Activated CD4-positive, alpha-beta memory T cell treated with anti-CD3 and anti-CD28 coated beads, Interleukin-2, amount 10 ng/mL, durations not matched to agents 7 days and 5 days (primary cell): ENCODE data around the gene ENDOD1. TPM values are rescaled to one million over a fixed set of nuclear protein-coding genes. Genes with fewer than 3 reads are reported as not detected.

Source experiments
- CTCF ChIA-PET: fragments of 350-600 bp; sonication (Branson Sonifier 250); formaldehyde crosslinking; loops from one replicate; lab custom pipeline; 2021; ENCODE audit warnings: antibody characterized with exemption, inconsistent platforms; lab: Charles Lee
- POLR2A ChIA-PET: fragments of 350-600 bp; sonication (Branson Sonifier 250); formaldehyde crosslinking; loops from one replicate; lab custom pipeline; 2021; ENCODE audit warnings: antibody characterized with exemption; lab: Charles Lee
- DNase-seq: peaks from one replicate; pipeline ENCODE4 v3.0.0-alpha.2; 2020
- H3K27ac Mint-ChIP-seq: one replicate; pipeline ENCODE4 v1.8.0; 2021; ENCODE audit warnings: mild to moderate bottlenecking, mixed read lengths
- H3K27me3 Mint-ChIP-seq: one replicate; pipeline ENCODE4 v1.8.0; 2021; ENCODE audit warnings: mixed read lengths
- H3K36me3 Mint-ChIP-seq: one replicate; pipeline ENCODE4 v1.8.0; 2021; ENCODE audit warnings: low read depth, mixed read lengths
- H3K4me1 Mint-ChIP-seq: one replicate; pipeline ENCODE4 v1.8.0; 2021; ENCODE audit warnings: mixed read lengths
- H3K4me3 Mint-ChIP-seq: one replicate; pipeline ENCODE4 v1.8.0; 2021; ENCODE audit warnings: mild to moderate bottlenecking, mixed read lengths
- H3K9me3 Mint-ChIP-seq: one replicate; pipeline ENCODE4 v1.8.0; 2021; ENCODE audit warnings: mixed read lengths
- total RNA-seq, 2 experiments: library from RNA; stranded (reverse); gene quantifications; one replicate each; pipeline ENCODE4 v1.2.3, GENCODE V29; 2021

Gene ENDOD1
- total RNA-seq, 2 experiments from 2014 or later = 20.6 to 22.2 TPM

GRCh38 chr11:95093548-95093947, 3.9 kb downstream of the ENDOD1 start:
- Mint-ChIP-seq H3K4me3 (no peak overlapping the region), H3K36me3 (peaks cover 30% of the 10 kb centered on the region), H3K4me1 (peaks cover 78% of the 10 kb centered on the region), H3K27me3 (no peaks in the 10 kb centered on the region), H3K27ac (peak overlapping the region; percentile 8), H3K9me3 (no peaks in the 10 kb centered on the region)
- POLR2A ChIA-PET = interaction anchor here (0.8 to 7.6 kb wide), 7 partner anchors 12 to 1309 kb away, joined by 3 to 253 read pairs (median 3); partner anchors contain the start of genes CEP57, FAM76B, MED17 and SRSF8
- CTCF ChIA-PET = interaction anchor here (1.0 to 9.4 kb wide), 11 partner anchors 9 to 613 kb away, joined by 3 to 167 read pairs (median 4); partner anchors contain the start of genes CWC15, KDM4D and SRSF8
- no peak for DNase-seq

GRCh38 chr11:95095858-95096587, 6.4 kb downstream of the ENDOD1 start:
- no peak for DNase-seq
- peaks cover 65% of the 10 kb centered on the region for H3K4me1 Mint-ChIP-seq
- ChIA-PET CTCF (interaction anchor here (1.0 to 9.4 kb wide), 3 partner anchors 17 to 55 kb away, joined by 3 to 167 read pairs (median 3); partner anchors contain the start of gene SRSF8), POLR2A (interaction anchor here (0.8 to 1.8 kb wide), 4 partner anchors 9 to 123 kb away, joined by 3 to 6 read pairs (median 4); partner anchors contain the start of genes CWC15, KDM4D and SRSF8)
- H3K27ac Mint-ChIP-seq = peak overlapping the region; percentile 68
- peaks cover 35% of the 10 kb centered on the region for H3K36me3 Mint-ChIP-seq
- H3K4me3 Mint-ChIP-seq = peak overlapping the region; percentile 12
- no peaks in the 10 kb centered on the region for H3K27me3 Mint-ChIP-seq
- no peaks in the 10 kb centered on the region for H3K9me3 Mint-ChIP-seq

GRCh38 chr11:95097209-95097608, 7.6 kb downstream of the ENDOD1 start:
- DNase-seq = no peak
- H3K9me3 Mint-ChIP-seq = no peaks in the 10 kb centered on the region
- no peaks in the 10 kb centered on the region for H3K27me3 Mint-ChIP-seq
- POLR2A ChIA-PET = interaction anchor here (1.2 to 1.8 kb wide), 2 partner anchors 8 to 30 kb away, joined by 3 to 6 read pairs; partner anchors contain the start of gene SRSF8
- peaks cover 32% of the 10 kb centered on the region for H3K36me3 Mint-ChIP-seq
- CTCF ChIA-PET = interaction anchor here (1.0 to 1.4 kb wide), 3 partner anchors 12 to 53 kb away, joined by 3 to 4 read pairs (median 3); no protein-coding TSS in a partner anchor
- peaks cover 53% of the 10 kb centered on the region for H3K4me1 Mint-ChIP-seq
- no peak overlapping the region for H3K4me3 Mint-ChIP-seq
- H3K27ac Mint-ChIP-seq = no peak overlapping the region

DNA sequence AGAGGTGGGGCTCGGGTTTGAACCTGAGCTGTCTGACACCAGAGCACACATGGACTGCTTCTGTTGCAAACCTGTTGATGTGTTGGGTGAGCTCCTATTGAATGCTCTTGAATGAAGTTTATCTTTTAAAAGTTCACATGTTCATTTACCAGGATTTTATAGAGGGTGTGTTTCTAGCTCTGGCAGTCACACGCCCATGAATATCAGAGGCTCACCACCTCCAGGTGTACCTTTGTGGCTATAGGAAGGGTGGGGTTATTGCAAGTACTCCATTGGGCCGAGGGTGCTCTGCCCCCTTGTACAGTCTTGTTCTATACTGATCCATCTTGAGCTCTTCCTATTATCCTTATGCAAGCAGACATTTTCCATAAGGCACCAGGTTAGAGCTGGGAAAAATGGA, 9.2 kb downstream of the ENDOD1 start:
- Mint-ChIP-seq H3K4me1 (peaks cover 37% of the 10 kb centered on the region), H3K9me3 (no peaks in the 10 kb centered on the region), H3K27me3 (no peaks in the 10 kb centered on the region), H3K36me3 (peaks cover 32% of the 10 kb centered on the region), H3K27ac (no peak overlapping the region), H3K4me3 (no peak overlapping the region)
- ChIA-PET POLR2A (interaction anchor here (0.9 to 1.9 kb wide), 5 partner anchors 9 to 692 kb away, joined by 3 to 11 read pairs (median 3); partner anchors contain the start of genes CEP57 and ENDOD1), CTCF (interaction anchor here (0.6 kb wide), 1 partner anchor 32 kb away, joined by 5 read pairs; no protein-coding TSS in a partner anchor)
- no peak for DNase-seq

- POLR2A ChIA-PET = interaction anchor here (1.9 kb wide), 1 partner anchor 11 kb away, joined by 11 read pairs; the partner anchor contains the start of gene ENDOD1
- H3K27me3 Mint-ChIP-seq = no peaks in the 10 kb centered on the region
- peaks cover 26% of the 10 kb centered on the region for H3K4me1 Mint-ChIP-seq
- no peak for DNase-seq
- no peak overlapping the region for H3K27ac Mint-ChIP-seq
- CTCF ChIA-PET = interaction anchor here (1.6 kb wide), 1 partner anchor 31 kb away, joined by 3 read pairs; no protein-coding TSS in a partner anchor
- no peak overlapping the region for H3K4me3 Mint-ChIP-seq
- peaks cover 23% of the 10 kb centered on the region for H3K36me3 Mint-ChIP-seq
- H3K9me3 Mint-ChIP-seq = no peaks in the 10 kb centered on the region
These were observed 10.6 kb downstream of the ENDOD1 start for GRCh38 chr11:95100191-95100648.

DNA sequence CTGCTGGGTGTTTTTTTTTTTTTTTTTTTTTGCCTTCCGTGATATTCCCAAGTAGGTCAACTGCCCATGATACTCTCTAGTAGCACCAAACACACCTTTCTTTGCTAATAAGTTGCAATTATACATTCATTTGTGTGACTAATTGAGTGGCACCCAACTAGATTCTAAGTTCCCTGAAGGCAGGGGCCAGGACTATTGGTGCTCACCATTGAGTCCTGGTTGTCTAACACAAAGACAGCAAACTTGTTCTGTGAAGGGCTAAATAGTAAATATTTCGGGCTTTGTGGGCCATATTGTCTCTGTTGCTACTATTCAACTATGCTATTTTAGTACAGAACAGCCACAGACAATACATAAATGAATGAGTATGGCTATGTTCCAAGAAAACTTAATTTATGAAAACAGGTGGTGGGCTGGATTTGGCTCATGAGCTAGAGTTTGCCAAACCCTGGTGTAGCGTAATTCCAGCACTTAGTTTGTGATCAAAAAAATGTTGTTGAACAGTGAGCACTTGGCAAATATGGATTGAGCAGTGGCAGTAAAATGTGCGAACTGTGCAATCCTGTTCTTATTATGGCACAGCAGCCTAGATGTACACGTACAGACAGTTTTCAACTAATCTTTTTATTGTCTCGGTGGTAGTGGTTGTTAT, 11.3 kb downstream of the ENDOD1 start:
- POLR2A ChIA-PET = no interaction called here
- DNase-seq = no peak
- H3K4me1 Mint-ChIP-seq = peaks cover 18% of the 10 kb centered on the region
- no peaks in the 10 kb centered on the region for H3K9me3 Mint-ChIP-seq
- H3K36me3 Mint-ChIP-seq = peaks cover 22% of the 10 kb centered on the region
- H3K27me3 Mint-ChIP-seq = no peaks in the 10 kb centered on the region
- H3K4me3 Mint-ChIP-seq = no peak overlapping the region
- CTCF ChIA-PET = interaction anchor here (1.6 kb wide), 1 partner anchor 31 kb away, joined by 3 read pairs; no protein-coding TSS in a partner anchor
- no peak overlapping the region for H3K27ac Mint-ChIP-seq

- CTCF ChIA-PET = interaction anchor here (0.7 to 2.0 kb wide), 3 partner anchors 9 to 39 kb away, joined by 3 to 7 read pairs (median 3); no protein-coding TSS in a partner anchor
- Mint-ChIP-seq H3K36me3 (peaks cover 22% of the 10 kb centered on the region), H3K27ac (no peak overlapping the region), H3K9me3 (no peaks in the 10 kb centered on the region), H3K27me3 (no peaks in the 10 kb centered on the region), H3K4me3 (no peak overlapping the region), H3K4me1 (peaks cover 11% of the 10 kb centered on the region)
- POLR2A ChIA-PET = interaction anchor here (1.7 kb wide), 1 partner anchor 34 kb away, joined by 4 read pairs; no protein-coding TSS in a partner anchor
- no peak for DNase-seq
These were observed 12.3 kb downstream of the ENDOD1 start for GRCh38 chr11:95101935-95102334.

DNA sequence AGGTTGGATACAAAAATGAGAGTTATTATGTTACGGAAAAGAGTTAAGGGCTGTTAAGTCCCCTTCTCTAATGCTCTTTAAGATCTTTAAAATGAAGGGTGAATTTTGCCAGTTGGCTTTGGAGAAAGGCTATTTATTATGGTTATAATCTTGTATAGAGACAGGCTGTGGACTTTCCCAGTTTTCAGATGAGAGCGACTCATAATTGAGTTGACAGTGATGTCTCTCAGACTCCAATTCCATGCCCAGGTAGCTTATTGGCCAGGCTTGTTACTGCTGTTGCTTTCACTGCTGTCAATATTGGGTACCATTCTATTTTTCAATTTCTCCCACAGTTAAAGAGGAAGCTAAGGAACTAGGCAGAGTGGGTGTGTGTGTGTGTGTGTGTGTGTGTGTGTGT, 13.1 kb downstream of the ENDOD1 start:
- Mint-ChIP-seq H3K27ac (no peak overlapping the region), H3K4me1 (peaks cover 4% of the 10 kb centered on the region), H3K4me3 (no peak overlapping the region), H3K27me3 (no peaks in the 10 kb centered on the region), H3K36me3 (peaks cover 15% of the 10 kb centered on the region), H3K9me3 (no peaks in the 10 kb centered on the region)
- POLR2A ChIA-PET = interaction anchor here (0.7 to 1.7 kb wide), 2 partner anchors 35 to 50 kb away, joined by 3 to 4 read pairs; no protein-coding TSS in a partner anchor
- DNase-seq = no peak
- CTCF ChIA-PET = interaction anchor here (0.7 to 2.0 kb wide), 3 partner anchors 10 to 204 kb away, joined by 3 to 7 read pairs (median 4); no protein-coding TSS in a partner anchor

GRCh38 chr11:95103701-95104100, 14.1 kb downstream of the ENDOD1 start:
- ChIA-PET CTCF (interaction anchor here (0.7 to 2.0 kb wide), 3 partner anchors 11 to 205 kb away, joined by 3 to 7 read pairs (median 4); no protein-coding TSS in a partner anchor), POLR2A (interaction anchor here (0.7 to 1.7 kb wide), 2 partner anchors 35 to 49 kb away, joined by 3 to 4 read pairs; no protein-coding TSS in a partner anchor)
- H3K27me3 Mint-ChIP-seq = no peaks in the 10 kb centered on the region
- no peak for DNase-seq
- no peaks in the 10 kb centered on the region for H3K9me3 Mint-ChIP-seq
- no peak overlapping the region for H3K27ac Mint-ChIP-seq
- H3K4me1 Mint-ChIP-seq = peaks cover 3% of the 10 kb centered on the region
- peaks cover 8% of the 10 kb centered on the region for H3K36me3 Mint-ChIP-seq
- H3K4me3 Mint-ChIP-seq = no peak overlapping the region

DNA sequence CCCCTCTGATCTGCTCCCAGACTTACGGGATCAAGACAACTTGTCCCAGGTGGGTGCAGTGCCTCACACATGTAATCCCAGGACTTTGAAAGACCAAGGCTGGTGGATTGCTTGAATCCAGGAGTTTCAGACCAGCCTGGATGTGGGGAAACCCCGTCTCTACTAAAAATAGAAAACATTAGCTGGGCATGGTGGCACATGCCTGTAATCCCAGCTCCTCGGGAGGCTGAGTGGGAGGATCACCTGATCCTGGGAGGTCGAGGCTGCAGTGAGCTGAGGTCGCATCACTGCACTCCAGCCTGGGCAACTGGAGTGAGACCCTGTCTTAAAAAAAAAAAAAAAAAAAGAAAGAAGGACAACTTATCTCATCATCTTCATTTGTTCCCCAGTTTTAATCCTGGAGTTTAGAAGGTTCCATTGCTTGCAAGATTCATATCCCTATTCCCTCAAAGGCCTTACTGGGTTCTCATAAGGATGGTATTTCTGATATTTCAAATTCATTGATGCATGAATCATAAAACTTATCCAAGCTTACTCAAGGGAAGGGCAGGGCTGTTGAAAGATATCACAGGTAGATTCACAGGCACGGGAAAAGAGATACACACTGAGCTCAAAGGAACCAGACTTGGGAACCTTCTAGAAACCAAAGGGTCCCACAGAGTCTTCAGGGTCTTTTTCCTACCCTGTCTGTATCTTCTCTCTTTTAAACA, 14.6 kb downstream of the ENDOD1 start:
- Mint-ChIP-seq H3K4me3 (no peak overlapping the region), H3K4me1 (peaks cover 5% of the 10 kb centered on the region), H3K36me3 (peaks cover 13% of the 10 kb centered on the region), H3K27me3 (no peaks in the 10 kb centered on the region), H3K9me3 (no peaks in the 10 kb centered on the region), H3K27ac (no peak overlapping the region)
- ChIA-PET POLR2A (no interaction called here), CTCF (interaction anchor here (0.7 to 2.0 kb wide), 2 partner anchors 12 to 989 kb away, joined by 4 to 7 read pairs; no protein-coding TSS in a partner anchor)
- DNase-seq = no peak

GRCh38 chr11:95104856-95105255, 15.2 kb downstream of the ENDOD1 start:
- peaks cover 5% of the 10 kb centered on the region for H3K4me1 Mint-ChIP-seq
- no peak overlapping the region for H3K27ac Mint-ChIP-seq
- DNase-seq = no peak
- no peaks in the 10 kb centered on the region for H3K9me3 Mint-ChIP-seq
- no peaks in the 10 kb centered on the region for H3K27me3 Mint-ChIP-seq
- peaks cover 18% of the 10 kb centered on the region for H3K36me3 Mint-ChIP-seq
- ChIA-PET POLR2A (no interaction called here), CTCF (interaction anchor here (0.7 kb wide), 1 partner anchor 989 kb away, joined by 4 read pairs; no protein-coding TSS in a partner anchor)
- H3K4me3 Mint-ChIP-seq = no peak overlapping the region
